Breast epithelium (tissue), 4 donors: ENCODE data around the gene MACROD1. TPM values are rescaled to one million over a fixed set of nuclear protein-coding genes. Genes with fewer than 3 reads are reported as not detected.
A peak's percentile ranks its signal among the peaks of the same experiment; 100 is the strongest.

ENCODE experiments used
- DNase-seq, 2 donors: peaks; one replicate each; pipeline ENCODE4 v3.0.0-alpha.2; 2019; ENCODE audit warnings: low spot score in 2 of 2
- H3K27ac ChIP-seq, 2 donors: fragments of 200-600 bp; sonication (generic) in 1 of 2; one replicate each; pipeline ENCODE4 v1.5.1; 2016 to 2019; ENCODE audit warnings: mild to moderate bottlenecking in 1 of 2
- H3K27me3 ChIP-seq, 2 donors: fragments of 200-600 bp; sonication (generic) in 1 of 2; one replicate each; pipeline versions ENCODE4 v1.5.1 to v1.6.0; 2017 to 2019; ENCODE audit warnings: control low read depth in 1 of 2, mild to moderate bottlenecking in 1 of 2
- H3K36me3 ChIP-seq: fragments of 200-600 bp; one replicate; pipeline ENCODE4 v1.5.1; 2019
- H3K4me1 ChIP-seq, 2 donors: fragments of 200-600 bp; sonication (generic); one replicate each; pipeline ENCODE4 v1.5.1; 2016 to 2019; ENCODE audit warnings: control low read depth in 1 of 2
- H3K4me3 ChIP-seq, 3 donors: fragments of 200-600 bp; sonication (generic); 1 replicate in 2 of 3; 2 replicates in 1 of 3; pipeline ENCODE4 v1.5.1; 2016 to 2019; ENCODE audit warnings: mild to moderate bottlenecking in 3 of 3, moderate library complexity in 2 of 3
- H3K9me3 ChIP-seq, 2 donors: fragments of 200-600 bp; sonication (generic) in 1 of 2; one replicate each; pipeline ENCODE4 v1.5.1; 2016 to 2019; ENCODE audit warnings: control low read depth in 1 of 2
- CTCF ChIP-seq, 3 donors: fragments of 450-650 bp; IDR thresholded peaks; one replicate each; pipeline ENCODE4 v1.5.1; 2016 to 2017; ENCODE audit warnings: antibody characterized with exemption in 3 of 3, mild to moderate bottlenecking in 3 of 3, moderate library complexity in 3 of 3
- POLR2A ChIP-seq: fragments of 450-650 bp; IDR thresholded peaks from one replicate; pipeline ENCODE4 v1.6.1; 2016; ENCODE audit warnings: antibody characterized with exemption, mild to moderate bottlenecking, moderate library complexity
- POLR2AphosphoS5 ChIP-seq, 3 donors: sonication (generic); formaldehyde crosslinking; IDR thresholded peaks; one replicate each; pipeline ENCODE4 v1.6.1; 2017; ENCODE audit warnings: antibody characterized with exemption in 3 of 3
- intact Hi-C: fragments of 100-400 bp; cut with DNase I; formaldehyde crosslinking; loops from one replicate; pipeline ENCODE4 v1.15.1; 2023; ENCODE audit warnings: low total_unique reads
- total RNA-seq, 3 donors: library from RNA; depleted of rRNA; stranded (reverse); fragments of >200 nt; gene quantifications; one replicate each; pipeline ENCODE4 v1.1.0, GENCODE V29; 2016

Gene MACROD1
- total RNA-seq, 3 donors from 2014 or later = 19.7 to 113 (median 40.3) TPM

GRCh38 chr11:64029773-64030172, 136.1 kb downstream of the MACROD1 start:
- DNase-seq = no peak
- no peaks in the 10 kb centered on the region for H3K4me1 ChIP-seq
- peaks cover 2 to 8% of the 10 kb centered on the region in 2 donors for H3K27me3 ChIP-seq
- intact Hi-C loops = no loop called here
- no peaks in the 10 kb centered on the region for H3K9me3 ChIP-seq
- H3K27ac ChIP-seq = no peak overlapping the region
- no peak for TF ChIP-seq CTCF (IDR thresholded peaks at IDR 0.05)
- no peak for TF ChIP-seq POLR2A
- no peak for TF ChIP-seq POLR2AphosphoS5 (IDR thresholded peaks at IDR 0.05)
- H3K36me3 ChIP-seq = no peaks in the 10 kb centered on the region
- no peak overlapping the region for H3K4me3 ChIP-seq

GRCh38 chr11:64028398-64029115, 137.4 kb downstream of the MACROD1 start:
- TF ChIP-seq CTCF (IDR thresholded peaks at IDR 0.05) (no peak), POLR2AphosphoS5 (IDR thresholded peaks at IDR 0.05) (no peak), POLR2A (no peak)
- intact Hi-C loops = no loop called here
- H3K36me3 ChIP-seq = no peaks in the 10 kb centered on the region
- no peak for DNase-seq
- H3K27ac ChIP-seq = no peak overlapping the region
- no peaks in the 10 kb centered on the region for H3K4me1 ChIP-seq
- H3K27me3 ChIP-seq = no peaks in the 10 kb centered on the region
- H3K9me3 ChIP-seq = no peaks in the 10 kb centered on the region
- peak overlapping the region in 1 of 3 donors; percentile 40 for H3K4me3 ChIP-seq

- Histone ChIP-seq H3K27ac (no peak overlapping the region), H3K36me3 (no peaks in the 10 kb centered on the region), H3K9me3 (no peaks in the 10 kb centered on the region), H3K4me3 (peak overlapping the region in 1 of 3 donors; percentile 40), H3K4me1 (no peaks in the 10 kb centered on the region), H3K27me3 (no peaks in the 10 kb centered on the region)
- no peak for DNase-seq
- intact Hi-C loops = no loop called here
- TF ChIP-seq CTCF (IDR thresholded peaks at IDR 0.05) = no peak
- TF ChIP-seq POLR2A = no peak
- TF ChIP-seq POLR2AphosphoS5 (IDR thresholded peaks at IDR 0.05) = no peak
Observed at GRCh38 chr11:64027651-64028397, 138.1 kb downstream of the MACROD1 start.

GRCh38 chr11:64026575-64027205, 139.2 kb downstream of the MACROD1 start:
- no peaks in the 10 kb centered on the region for H3K9me3 ChIP-seq
- no peaks in the 10 kb centered on the region for H3K4me1 ChIP-seq
- DNase-seq = no peak
- H3K36me3 ChIP-seq = no peaks in the 10 kb centered on the region
- no peak overlapping the region for H3K27ac ChIP-seq
- intact Hi-C loops = no loop called here
- no peak overlapping the region for H3K4me3 ChIP-seq
- TF ChIP-seq POLR2AphosphoS5 (IDR thresholded peaks at IDR 0.05) = no peak
- H3K27me3 ChIP-seq = no peaks in the 10 kb centered on the region

DNA sequence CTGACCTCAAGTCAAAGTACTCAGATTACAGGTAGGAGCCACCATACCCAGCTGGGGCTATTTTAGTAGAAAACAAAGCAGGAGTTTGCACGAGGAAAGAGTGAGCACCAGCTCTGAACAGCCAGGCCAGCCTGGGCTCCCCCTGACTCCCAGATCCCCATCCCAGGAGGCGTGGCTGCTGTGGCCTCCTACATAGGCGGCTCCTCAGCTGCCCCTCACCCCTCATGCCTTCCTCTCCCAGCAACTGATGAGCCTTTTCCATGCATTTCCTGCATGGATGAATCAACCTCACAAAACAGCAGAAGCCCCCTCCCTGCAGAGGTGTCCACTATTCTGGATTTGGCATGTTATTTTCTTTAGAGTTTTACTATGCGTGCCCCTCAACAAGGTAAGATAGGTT, 140.7 kb downstream of the MACROD1 start:
- no peaks in the 10 kb centered on the region for H3K9me3 ChIP-seq
- TF ChIP-seq POLR2AphosphoS5 (IDR thresholded peaks at IDR 0.05) (no peak), POLR2A (no peak), CTCF (IDR thresholded peaks at IDR 0.05) (no peak)
- no peak overlapping the region for H3K4me3 ChIP-seq
- no peaks in the 10 kb centered on the region for H3K27me3 ChIP-seq
- H3K27ac ChIP-seq = no peak overlapping the region
- DNase-seq = no peak
- no peaks in the 10 kb centered on the region for H3K36me3 ChIP-seq
- intact Hi-C loops = no loop called here
- no peaks in the 10 kb centered on the region for H3K4me1 ChIP-seq
